ENCODE measurements around the gene OTUB2. TPM values are rescaled to one million over a fixed set of nuclear protein-coding genes. Genes with fewer than 3 reads are reported as not detected.

OTUB2 gene
- total RNA-seq, 1 donor from 2014 or later = 0.56 TPM

DNA sequence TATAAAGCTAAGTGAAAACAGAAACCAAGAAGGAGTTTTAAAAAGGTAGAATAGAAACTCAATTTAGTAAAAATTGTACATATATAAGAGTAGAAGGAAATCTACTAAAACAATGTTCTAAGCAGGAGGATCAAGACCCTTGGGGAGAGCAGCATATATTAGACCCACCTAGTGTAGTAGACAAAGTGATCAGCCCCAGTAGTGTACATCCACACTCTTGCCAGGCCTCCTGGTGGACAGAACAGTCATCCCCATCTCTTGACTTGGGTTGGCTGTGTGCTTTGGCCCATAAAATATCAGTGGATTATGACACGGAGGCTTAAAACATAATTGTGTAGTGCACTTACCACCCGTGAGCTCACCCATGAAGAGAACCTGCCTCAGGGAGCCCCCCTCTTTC is 10.9 kb upstream of the OTUB2 start:
- DNase-seq = no peak
- no peak for ATAC-seq (ENCODE audit: poor library complexity)
- intact Hi-C loops (cut with DNase I) = no loop called here

DNA sequence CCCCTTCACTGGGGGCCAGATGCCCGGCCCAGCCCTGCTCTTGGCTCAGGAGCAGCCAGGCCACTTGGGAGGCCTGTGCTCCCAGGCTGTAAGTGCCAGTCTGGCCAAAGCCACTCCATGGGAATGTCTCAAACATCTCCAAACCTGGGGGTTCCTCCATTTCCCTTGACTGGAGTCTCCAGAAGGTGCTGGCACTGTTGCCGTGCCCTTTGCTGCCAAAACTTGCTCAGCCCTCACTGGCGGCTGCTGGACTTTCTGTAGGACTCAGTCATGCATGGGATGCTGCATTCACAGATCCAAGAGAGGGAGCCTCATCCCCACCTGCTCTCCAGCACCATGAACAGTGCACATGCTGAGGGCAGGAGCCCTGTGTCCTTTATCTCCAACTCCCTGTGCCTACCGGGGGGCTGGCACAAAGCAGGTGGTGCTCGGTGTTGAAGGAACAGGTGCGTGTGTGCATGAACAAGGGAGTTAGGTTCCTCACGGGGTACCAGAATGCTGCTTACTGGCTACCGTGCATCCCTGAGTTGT is 9.6 kb upstream of the OTUB2 start:
- ATAC-seq (ENCODE audit: poor library complexity) (no peak), DNase-seq (no peak)
- intact Hi-C loops (cut with DNase I) = no loop called here

DNA sequence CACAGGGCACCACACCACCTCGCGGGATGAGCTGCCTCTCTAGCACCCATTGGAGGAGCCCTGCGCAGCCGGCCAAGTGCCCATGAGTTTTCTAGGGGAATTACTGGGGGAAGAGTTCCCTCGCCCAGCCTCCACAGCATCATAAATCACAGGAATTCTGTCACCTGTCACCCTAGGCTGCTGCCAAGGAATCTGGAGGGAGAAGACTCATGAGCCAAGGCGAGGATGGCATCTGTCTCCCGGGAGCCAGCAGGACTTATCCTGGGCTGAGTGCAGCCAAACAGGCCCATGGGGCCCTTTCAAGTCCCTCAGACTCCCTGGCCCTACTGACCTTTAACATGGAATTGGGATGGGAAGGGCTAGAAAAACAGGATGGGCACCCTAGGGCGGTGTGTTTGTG is 7.8 kb upstream of the OTUB2 start:
- ATAC-seq (ENCODE audit: poor library complexity) = no peak
- intact Hi-C loops (cut with DNase I) = no loop called here
- DNase-seq = no peak

DNA sequence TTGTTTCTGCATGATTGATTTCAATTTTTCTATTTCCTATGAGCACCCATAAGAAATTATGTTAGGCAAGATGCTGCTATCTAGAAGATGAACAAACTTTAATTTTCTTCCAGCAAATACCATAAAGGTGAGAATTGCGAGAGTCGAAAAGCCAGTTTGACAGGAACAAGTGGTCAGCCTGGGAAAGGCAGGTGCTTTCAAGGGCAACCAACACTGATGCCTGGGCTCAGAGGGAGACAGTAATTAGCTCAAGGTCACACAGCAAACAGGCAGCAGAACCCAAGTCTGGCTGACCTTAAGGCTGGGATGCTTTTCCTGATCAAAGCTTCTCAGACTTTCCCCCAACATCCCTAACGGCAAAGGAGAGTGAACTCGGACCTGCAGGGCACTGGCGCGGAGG is 6.8 kb upstream of the OTUB2 start:
- DNase-seq = no peak
- ATAC-seq (ENCODE audit: poor library complexity) = no peak
- intact Hi-C loops (cut with DNase I) = no loop called here

DNA sequence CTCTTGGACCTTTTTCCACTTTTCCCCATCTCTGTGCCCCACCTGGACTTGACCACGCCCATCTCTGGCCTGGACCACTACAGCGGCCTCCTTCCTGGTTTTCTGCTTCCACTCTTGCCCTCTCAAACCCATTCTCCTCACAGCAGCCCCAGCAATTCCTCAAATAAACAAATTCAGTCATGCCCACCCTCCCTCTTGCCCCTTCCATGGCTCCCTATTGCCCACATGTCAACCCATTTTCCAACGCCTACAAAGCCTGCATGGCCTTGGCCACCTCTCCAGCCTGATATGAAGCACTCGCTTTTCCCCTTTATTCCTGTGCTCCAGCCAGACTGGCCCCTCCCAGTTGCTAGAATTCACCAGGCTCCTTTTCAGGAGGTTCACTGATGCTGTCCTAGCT is 5.9 kb upstream of the OTUB2 start:
- DNase-seq (no peak), ATAC-seq (ENCODE audit: poor library complexity) (no peak)
- intact Hi-C loops (cut with DNase I) = no loop called here

DNA sequence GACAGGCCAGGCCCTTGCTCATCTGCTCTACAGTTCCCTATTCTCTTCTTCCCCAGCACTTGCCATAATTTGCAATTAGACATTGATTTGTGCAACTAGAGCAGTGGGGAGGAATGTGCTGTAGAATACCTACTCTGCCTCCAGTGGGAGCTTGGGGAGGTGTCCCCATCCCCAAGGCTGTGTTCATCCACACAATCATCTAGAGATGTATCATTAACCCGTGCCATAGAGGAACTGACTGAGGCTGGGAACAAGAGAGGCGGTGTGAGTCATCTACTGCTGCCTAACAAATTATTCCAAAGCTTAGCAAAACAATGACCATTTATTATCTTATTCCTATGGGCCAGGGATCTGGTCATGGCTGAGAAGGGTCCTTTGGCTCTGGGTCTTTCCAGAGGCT is 5.1 kb upstream of the OTUB2 start:
- intact Hi-C loops (cut with DNase I) = no loop called here
- no peak for DNase-seq
- no peak for ATAC-seq (ENCODE audit: poor library complexity)

DNA sequence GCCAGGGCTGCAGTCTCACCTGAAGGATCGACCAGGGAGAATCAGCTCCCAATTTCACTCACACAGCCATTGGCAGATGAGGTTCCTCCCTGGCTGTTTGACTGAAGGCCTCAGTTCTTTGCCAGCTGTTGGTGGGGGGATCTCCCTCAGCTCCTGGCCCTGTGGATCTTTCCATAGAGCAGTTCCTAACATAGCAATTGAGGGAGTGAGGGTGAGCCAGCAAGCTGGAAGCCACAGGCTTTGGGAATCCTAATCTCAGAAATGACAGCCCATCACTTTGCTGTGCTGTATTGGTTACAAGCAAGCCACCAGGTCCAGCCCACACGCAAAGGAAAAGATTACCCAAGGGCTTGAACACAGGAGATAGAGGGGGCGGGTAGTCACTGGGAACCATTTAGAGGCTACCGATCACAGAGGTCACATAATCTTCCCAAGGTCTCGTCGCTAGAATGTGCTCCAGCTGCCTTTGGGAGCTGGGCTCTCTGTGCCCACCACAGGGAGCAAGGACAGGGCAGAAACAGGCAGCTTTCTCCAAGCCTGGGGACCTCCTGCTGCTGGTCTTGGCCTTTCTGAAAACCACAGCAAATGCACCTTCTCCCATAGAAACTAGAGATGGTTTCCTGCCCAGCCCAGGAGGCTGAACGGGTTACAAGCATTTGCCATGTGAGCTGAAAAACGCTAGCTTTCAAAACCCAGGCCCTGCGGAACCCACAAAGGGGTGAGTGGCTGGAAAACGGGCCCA is 4.6 kb upstream of the OTUB2 start:
- no peak for ATAC-seq (ENCODE audit: poor library complexity)
- no peak for DNase-seq
- intact Hi-C loops (cut with DNase I) = no loop called here

DNA sequence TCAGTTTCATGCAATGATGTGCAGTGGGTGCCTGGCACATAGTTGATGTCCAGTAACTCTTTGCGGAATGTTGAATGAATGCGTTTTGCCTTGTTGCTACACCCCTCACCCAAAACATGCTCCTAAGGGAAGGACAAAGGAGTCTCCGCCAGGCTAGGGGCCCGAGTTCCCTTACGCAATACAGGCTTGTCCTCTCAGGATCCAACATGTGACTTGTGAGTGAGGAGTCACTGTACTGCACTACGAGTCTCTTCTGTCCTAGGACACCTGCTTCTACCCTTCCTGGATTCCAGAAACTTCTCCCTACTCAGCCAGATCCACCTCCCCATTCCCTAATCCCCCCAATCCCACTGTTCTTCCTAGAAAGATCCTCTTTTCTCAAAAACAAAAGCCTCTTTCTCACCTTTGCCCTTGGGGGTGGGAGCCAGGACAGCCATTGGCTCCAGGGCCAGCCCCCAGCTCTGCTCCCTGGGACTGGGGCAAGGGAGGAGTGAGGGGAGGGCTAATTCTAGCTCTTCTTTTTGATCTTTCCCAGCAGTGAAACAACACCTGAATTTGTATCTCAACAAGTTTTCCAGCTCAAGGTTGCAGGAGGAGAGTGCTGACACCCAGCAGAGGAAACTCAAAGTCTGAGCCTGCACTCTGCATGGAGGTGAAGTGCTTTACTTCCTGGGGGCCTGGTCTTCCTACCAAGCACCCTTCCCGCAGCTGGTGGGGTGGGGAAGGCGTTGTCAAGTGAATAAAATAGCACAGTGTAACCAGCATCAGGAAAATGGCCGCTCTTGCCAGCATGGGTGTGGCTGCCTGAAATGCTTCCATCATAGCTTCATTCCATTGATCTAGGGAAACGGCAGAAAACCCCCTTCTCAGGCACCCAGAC is 3.4 kb upstream of the OTUB2 start:
- ATAC-seq (ENCODE audit: poor library complexity) (no peak), DNase-seq (no peak)
- intact Hi-C loops (cut with DNase I) = no loop called here

DNA sequence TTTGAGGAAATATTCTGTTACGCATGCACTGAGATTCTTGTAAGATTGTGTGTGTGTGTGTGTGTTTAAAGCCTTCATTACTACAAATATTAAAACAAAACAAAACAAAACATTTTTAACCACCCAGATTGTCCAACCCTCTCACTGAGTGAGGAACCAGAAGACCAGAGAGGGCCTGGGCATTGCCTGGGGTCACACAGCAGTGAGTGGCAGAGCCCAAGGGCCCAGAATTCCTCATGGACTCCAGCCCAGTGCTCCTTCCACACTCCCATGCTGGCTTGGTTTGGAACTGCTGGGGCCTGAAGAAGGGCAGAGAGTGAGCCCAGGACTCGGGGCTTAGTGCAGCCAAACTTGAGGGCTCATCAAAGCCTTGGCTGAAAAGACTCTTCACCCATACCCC is 1.6 kb upstream of the OTUB2 start:
- DNase-seq (no peak), ATAC-seq (ENCODE audit: poor library complexity) (no peak)
- intact Hi-C loops (cut with DNase I) = no loop called here

DNA sequence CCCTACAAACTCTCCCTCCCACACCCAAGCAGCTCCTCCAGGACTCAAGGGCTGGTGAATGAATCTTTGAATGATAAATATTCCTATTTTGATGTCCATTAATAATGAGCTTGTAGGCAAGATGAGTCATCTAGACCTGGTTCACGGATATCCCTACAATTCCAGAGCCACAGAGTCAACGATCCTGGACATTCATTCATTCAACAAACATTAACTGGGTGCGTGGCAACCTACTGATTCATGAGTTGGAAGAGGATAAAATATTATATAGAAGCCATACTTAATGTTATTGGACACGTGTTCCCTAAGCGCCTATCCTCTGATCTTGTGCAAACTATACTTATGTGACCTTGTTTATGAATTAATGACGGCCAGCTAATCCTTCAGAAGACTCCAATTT is 420 bp upstream of the OTUB2 start:
- ATAC-seq (ENCODE audit: poor library complexity) = no peak
- DNase-seq = no peak
- intact Hi-C loops (cut with DNase I) = no loop called here

DNA sequence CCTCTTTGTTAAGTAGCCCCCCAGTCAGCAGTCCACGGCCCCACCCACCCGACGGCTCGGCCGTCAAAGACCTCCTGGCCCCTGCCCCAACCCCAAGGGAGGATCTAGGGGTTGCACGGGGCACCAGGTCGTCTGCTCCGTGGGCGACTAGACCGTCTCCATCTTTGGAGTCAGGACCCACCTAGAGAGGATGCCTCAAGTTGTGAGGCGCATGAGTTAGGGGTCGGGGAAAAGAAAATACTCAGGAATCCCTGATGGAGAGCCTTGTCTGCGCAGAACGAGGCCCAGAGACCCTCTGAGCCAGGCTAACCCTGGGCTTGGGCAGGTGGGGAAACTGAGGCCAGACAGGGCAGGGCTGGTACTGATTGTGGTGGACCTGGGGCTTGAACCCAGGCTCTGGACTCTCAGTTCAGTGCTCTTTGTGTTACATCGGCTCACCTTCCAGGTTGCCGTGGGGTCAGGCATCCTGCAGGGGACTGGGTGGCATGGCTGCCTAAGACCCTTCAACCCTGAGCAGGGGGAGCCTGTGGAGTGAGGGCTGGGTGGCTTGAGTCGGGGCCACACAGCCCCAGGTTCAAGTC is 839 bp downstream of the OTUB2 start:
- intact Hi-C loops (cut with DNase I) = no loop called here
- no peak for ATAC-seq (ENCODE audit: poor library complexity)
- DNase-seq = no peak

DNA sequence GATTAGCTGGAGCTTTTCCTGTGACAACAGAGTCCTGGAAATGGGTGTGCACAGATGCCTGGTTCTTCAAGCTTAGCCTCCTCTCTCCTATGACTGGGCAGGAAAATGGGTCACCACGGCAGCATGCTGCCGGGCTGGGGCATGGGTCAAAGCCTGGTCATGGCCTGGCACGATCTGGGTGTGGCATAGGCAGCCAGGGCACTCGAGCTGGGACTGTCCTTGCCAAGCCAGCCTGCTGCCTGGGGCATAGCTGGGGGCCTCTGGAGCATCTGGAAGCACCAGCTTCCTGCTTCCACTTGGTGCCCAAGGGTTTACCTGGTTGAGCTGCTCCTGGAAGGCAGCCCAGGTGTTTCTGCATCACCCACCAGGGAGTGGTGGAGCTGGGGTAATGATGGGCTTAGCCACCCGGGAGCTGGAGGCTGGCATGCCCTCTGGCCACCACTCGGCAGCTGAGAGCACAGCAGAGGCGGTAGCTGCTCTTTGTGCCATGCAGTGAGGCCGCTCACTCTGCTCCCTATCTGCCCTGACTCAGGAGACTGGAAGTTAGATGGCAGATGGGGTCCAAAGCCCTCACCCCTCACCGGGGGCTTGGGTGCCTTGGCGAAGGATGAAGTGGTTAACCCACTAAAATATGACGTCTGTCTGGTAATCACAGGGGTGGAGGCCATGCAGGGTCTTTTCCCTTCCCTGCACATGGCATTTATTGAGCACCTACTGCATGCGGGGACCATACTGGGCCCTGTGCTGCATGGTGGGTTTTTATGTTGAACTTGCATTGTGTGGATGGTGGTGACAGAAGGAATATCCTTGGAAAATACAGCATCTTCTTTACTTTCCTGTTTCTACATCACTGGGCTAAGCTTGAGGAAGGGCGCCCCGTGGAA is 1.7 kb downstream of the OTUB2 start:
- DNase-seq = no peak
- no peak for ATAC-seq (ENCODE audit: poor library complexity)
- intact Hi-C loops (cut with DNase I) = no loop called here

DNA sequence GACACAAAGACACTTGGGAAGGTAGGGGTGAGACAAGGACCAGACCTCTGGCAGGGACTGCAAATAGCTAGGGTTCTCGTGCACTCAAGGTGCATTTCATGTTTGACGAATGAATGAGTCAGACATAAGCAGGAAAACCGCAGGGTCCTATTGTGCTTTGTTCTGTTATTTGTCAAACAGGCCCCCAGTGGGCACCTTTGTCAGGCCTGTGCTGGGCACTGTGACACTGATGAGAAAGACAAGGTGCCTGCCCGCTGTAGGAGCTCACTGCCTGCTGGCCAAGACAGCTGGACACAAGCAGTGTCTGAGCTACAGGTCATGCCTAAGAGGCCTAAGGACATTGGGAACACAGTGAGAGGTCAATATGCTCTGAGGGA is 2.3 kb downstream of the OTUB2 start:
- DNase-seq (no peak), ATAC-seq (ENCODE audit: poor library complexity) (no peak)
- intact Hi-C loops (cut with DNase I) = no loop called here

DNA sequence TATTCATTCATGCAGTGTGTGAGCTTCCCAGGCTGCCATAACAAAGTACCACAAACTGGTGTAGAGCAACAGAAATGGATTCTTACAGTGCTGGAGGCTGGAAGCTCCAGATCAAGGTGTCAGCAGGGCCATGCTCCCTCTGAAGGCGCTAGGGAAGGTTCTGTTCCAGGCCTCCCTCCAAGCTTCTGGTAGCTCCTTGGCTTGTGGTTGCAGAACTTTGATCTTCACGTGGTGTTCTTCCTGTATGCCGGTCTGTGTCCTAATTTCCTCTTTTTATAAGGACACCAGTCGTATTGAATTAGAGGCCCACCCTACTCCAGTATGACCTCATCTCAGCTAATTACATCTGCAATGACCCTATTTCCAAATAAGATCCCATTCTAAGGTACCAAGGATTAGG is 3.1 kb downstream of the OTUB2 start:
- ATAC-seq (ENCODE audit: poor library complexity) = no peak
- intact Hi-C loops (cut with DNase I) = no loop called here

DNA sequence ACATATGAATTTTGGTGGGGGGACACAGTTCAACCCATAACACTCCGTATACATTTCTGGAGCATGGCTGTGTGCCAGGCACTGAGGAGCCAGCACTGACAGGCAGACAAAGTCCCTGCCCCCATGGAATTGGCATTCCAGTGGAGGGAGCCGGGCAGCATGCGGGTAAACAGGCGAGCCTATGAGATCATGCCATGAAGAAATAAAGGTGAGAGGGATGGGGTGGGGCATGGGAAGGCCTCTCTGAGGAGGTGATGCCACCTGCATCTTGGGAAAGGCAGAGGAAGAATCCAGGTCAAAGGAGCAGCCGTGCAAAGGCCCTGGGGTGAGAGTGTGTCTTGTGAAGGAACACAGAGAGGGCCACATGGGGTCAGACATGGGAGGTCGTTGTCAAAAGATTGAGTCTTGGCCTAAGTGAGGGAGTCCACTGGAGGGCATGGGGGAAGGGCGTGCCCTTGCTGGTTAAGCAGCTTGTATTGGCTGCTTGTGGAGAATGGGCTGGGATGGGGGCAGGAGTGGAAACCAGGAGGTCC is 3.6 kb downstream of the OTUB2 start:
- ATAC-seq (ENCODE audit: poor library complexity) = no peak
- intact Hi-C loops (cut with DNase I) = no loop called here
- DNase-seq = no peak

More for the DNA sequence above, 3.1 kb downstream of the OTUB2 start:
- no peak for DNase-seq

DNA sequence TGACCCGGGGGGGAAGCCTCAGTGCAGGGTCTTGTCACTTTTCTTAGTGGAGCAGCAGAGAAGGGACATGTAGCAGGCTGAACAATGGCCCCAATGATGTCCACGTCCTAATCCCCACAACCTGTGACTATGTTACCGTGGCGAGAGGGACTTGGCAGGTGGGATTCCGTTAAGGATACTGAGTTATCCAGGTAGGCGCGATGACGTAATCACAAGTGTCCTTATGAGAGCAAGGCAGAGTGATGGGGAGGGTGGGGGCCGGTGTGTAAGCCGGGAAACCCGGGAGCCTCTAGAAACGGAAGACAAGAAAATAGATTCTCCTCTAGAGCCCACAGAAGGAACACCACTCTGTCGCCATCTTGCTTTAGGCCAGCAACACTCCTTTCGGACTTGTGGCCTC is 4.4 kb downstream of the OTUB2 start:
- intact Hi-C loops (cut with DNase I) = no loop called here
- ATAC-seq (ENCODE audit: poor library complexity) (no peak), DNase-seq (no peak)

DNA sequence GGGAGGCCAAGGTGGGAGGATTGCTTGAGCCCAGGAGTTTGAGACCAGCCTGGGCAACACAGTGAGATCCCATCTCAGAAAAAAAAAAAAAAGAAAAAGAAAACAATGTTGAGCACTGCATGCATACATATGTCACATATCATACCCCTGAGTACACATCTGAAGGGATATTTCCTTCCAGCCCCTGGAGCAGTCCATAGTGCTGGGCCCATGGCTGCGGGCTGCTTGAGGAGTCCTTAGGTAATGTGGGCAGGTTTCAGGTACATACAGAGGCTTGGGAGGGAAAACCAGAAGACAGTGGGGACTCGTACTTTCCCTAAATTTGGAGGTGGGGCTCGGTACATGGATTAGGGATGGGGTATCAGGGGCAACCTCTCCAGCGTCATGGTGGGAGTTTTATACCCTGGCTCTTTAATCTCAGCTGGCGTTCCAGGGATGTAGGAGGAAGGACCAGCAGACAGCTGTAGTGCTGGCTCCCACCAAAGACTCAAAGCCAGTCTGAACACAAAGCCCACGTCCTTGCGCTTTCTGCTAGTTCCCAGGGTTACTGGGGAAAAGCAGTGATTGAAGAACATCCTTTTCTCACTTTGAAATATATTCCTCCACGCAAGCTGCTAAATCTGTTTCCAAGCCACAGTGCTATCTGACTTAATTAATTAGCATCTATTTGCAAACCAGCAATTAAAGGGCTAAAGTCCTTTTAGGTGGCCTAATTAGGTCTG is 5.2 kb downstream of the OTUB2 start:
- intact Hi-C loops (cut with DNase I) = no loop called here
- DNase-seq = no peak
- ATAC-seq (ENCODE audit: poor library complexity) = no peak

DNA sequence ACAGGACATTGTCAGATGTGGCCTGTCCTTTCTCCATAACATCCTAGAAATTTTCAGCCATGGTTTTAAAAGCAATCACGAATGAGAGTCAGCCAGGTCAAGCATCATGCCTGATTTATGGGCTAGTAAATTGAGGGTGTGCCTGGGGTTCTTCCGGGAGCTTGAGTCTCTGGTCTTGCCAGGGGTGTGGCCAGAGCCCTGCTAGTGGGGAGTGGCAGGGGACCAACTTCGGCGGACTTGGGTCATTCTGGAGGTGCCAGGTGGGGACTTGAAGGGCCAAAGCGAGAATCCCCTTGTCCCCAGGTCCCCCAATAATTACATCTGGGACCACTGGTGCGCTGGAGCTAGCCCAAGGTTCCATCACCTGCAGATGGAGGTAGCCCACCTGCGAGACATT is 5.7 kb downstream of the OTUB2 start:
- ATAC-seq (ENCODE audit: poor library complexity) (no peak), DNase-seq (no peak)
- intact Hi-C loops (cut with DNase I) = no loop called here

Data from Right ventricle myocardium superior (tissue), 1 donor.